ENCODE measurements around the gene CDKAL1. TPM values are rescaled to one million over a fixed set of nuclear protein-coding genes. Genes with fewer than 3 reads are reported as not detected.

The CDKAL1 gene
- total and polyA plus RNA-seq, 11 donors = 3.2 to 14.3 (median 9.3) TPM

DNA sequence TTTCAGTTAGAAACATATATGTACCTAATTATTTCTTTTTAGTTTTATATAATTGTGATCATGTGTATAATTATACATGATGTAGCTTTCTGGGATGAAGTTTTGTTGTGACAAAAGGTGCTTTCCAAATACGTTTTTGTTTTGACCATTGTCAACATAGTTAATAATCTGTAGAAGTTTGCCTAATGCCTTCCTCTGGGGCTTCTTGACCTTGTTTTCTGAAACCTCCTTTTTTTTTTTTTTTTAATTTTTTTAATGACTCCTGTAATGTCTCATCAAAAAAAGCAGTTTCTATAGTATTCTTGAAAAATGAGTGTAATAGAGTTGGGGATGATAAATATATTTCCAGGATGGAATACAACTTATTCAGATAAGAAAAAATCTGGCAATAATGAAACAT, 624.6 kb downstream of the CDKAL1 start:
- no peaks in the 10 kb centered on the region for H3K27me3 ChIP-seq
- 59 to 89% (median 73%) methylated on average over 1 of the region's 1 CpG for WGBS, 4 donors
- no peak for ATAC-seq
- H3K36me3 ChIP-seq = no peaks in the 10 kb centered on the region
- intact Hi-C loops (cut with DNase I) = no loop called here
- H3K4me3 ChIP-seq = no peak overlapping the region
- TF ChIP-seq POLR2A (IDR thresholded peaks at IDR 0.05) (no peak), CTCF (IDR thresholded peaks at IDR 0.05) (no peak)
- H3K9me3 ChIP-seq = no peaks in the 10 kb centered on the region
- DNase-seq = no peak
- H3K4me1 ChIP-seq = peaks cover 0 to 7% (median 0%) of the 10 kb centered on the region in 12 donors
- no peak overlapping the region for H3K27ac ChIP-seq

- H3K4me3 ChIP-seq = no peak overlapping the region
- WGBS, 4 donors = 96 to 99% (median 97%) methylated on average over 3 of the region's 3 CpGs
- intact Hi-C loops (cut with DNase I) = no loop called here
- H3K9me3 ChIP-seq = no peaks in the 10 kb centered on the region
- H3K36me3 ChIP-seq = no peaks in the 10 kb centered on the region
- no peak for ATAC-seq
- no peaks in the 10 kb centered on the region for H3K27me3 ChIP-seq
- DNase-seq = no peak
- no peak for TF ChIP-seq POLR2A (IDR thresholded peaks at IDR 0.05)
- TF ChIP-seq CTCF (IDR thresholded peaks at IDR 0.05) = no peak
- H3K27ac ChIP-seq = no peak overlapping the region
- H3K4me1 ChIP-seq = peaks cover 0 to 9% (median 0%) of the 10 kb centered on the region in 12 donors
These were observed 625.2 kb downstream of the CDKAL1 start for GRCh38 chr6:21159465-21159864.

GRCh38 chr6:21161707-21162106, 627.5 kb downstream of the CDKAL1 start:
- no peak overlapping the region for H3K27ac ChIP-seq
- intact Hi-C loops (cut with DNase I) = no loop called here
- ATAC-seq = no peak
- H3K4me1 ChIP-seq = peaks cover 0 to 22% (median 0%) of the 10 kb centered on the region in 12 donors
- H3K9me3 ChIP-seq = no peaks in the 10 kb centered on the region
- no peak for DNase-seq
- no peaks in the 10 kb centered on the region for H3K27me3 ChIP-seq
- TF ChIP-seq POLR2A (IDR thresholded peaks at IDR 0.05) = no peak
- TF ChIP-seq CTCF (IDR thresholded peaks at IDR 0.05) = no peak
- no peaks in the 10 kb centered on the region for H3K36me3 ChIP-seq
- WGBS, 4 donors = 80 to 87% (median 83%) methylated on average over 4 of the region's 4 CpGs
- H3K4me3 ChIP-seq = no peak overlapping the region

DNA sequence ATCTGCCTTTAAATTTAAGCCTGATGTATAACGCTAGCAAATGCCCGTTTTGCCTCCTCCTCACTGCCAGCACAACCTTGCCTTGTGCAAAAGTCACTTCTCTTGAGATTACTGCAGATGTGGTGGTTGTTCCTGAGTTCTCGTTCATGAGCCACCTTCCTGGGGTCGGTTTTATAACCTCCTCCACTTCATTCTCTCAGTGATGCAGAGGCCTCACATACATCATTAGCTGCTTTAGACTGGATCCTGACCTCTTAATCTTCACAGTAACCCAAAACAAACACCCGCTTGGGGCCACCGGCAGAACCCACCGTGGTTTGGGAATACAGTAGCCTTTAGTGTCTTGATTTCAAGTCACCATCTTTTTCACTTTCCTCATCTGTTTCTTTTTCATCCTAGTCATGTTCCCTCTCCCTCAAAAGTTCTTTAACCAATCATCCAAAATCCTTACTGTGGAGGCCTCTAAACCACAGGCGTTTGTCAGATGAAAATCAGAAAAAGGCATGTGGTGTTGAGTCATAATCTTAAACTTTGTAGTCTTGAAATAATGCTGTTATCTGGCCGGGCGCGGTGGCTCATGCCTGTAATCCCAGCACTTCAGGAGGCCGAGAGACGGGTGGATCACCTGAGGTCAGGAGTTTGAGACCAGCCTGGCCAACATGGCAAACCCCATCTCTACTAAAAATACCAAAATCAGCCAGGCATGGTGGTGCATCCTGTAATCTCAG, 629.0 kb downstream of the CDKAL1 start:
- Histone ChIP-seq H3K4me3 (no peak overlapping the region), H3K27ac (no peak overlapping the region), H3K36me3 (no peaks in the 10 kb centered on the region), H3K9me3 (no peaks in the 10 kb centered on the region), H3K4me1 (peaks cover 0 to 27% (median 6%) of the 10 kb centered on the region in 12 donors), H3K27me3 (no peaks in the 10 kb centered on the region)
- no peak for TF ChIP-seq POLR2A (IDR thresholded peaks at IDR 0.05)
- TF ChIP-seq CTCF (IDR thresholded peaks at IDR 0.05) = no peak
- intact Hi-C loops (cut with DNase I) = no loop called here
- DNase-seq (no peak), ATAC-seq (no peak)
- 95 to 96% (median 95%) methylated on average over 13 of the region's 13 CpGs for WGBS, 4 donors
